OCI-LY3 (cell line): ENCODE results near the gene ZFAND6.

Experiments used
- H2AFZ ChIP-seq: fragments of 200-600, 300-600 bp; shearing (Covaris generic); 2 replicates; pipeline ENCODE4 v1.6.0; 2014; ENCODE audit warnings: antibody characterized with exemption, low read depth, low read length
- H3K27ac ChIP-seq: fragments of 200-600, 300-600 bp; sonication (generic); 2 replicates; pipeline ENCODE4 v1.5.1; 2014; ENCODE audit warnings: mild to moderate bottlenecking, low read length, moderate library complexity, mixed read lengths
- H3K27me3 ChIP-seq: fragments of 200-600, 300-600 bp; sonication (generic); 2 replicates; pipeline ENCODE4 v1.6.1; 2014; ENCODE audit warnings: low read depth, low read length, mixed read lengths
- H3K36me3 ChIP-seq: fragments of 200-600, 300-600 bp; sonication (generic); replicated peaks from 2 replicates; pipeline ENCODE3; 2014; ENCODE audit warnings: low read depth, low read length, mixed read lengths
- H3K4me1 ChIP-seq: fragments of 300-600, 200-600 bp; sonication (generic); 2 replicates; pipeline ENCODE4 v1.6.1; 2014; ENCODE audit warnings: low read length, mixed read lengths
- H3K4me2 ChIP-seq: fragments of 200-600, 300-600 bp; sonication (generic); 2 replicates; pipeline ENCODE4 v1.6.1; 2014; ENCODE audit warnings: low read length, mixed read lengths
- H3K4me3 ChIP-seq: fragments of 300-600, 200-600 bp; sonication (generic); 2 replicates; pipeline ENCODE4 v1.5.1; 2014; ENCODE audit warnings: antibody characterized with exemption, mild to moderate bottlenecking, low read length, moderate library complexity
- H3K79me2 ChIP-seq: fragments of 300-600, 200-600 bp; shearing (Covaris generic); 2 replicates; pipeline ENCODE4 v1.6.1; 2014; ENCODE audit warnings: mild to moderate bottlenecking, low read length, mixed read lengths
- H3K9ac ChIP-seq: fragments of 300-600, 200-600 bp; shearing (Covaris generic); 2 replicates; pipeline ENCODE4 v1.6.0; 2014; ENCODE audit warnings: mild to moderate bottlenecking, low read length, moderate library complexity
- H3K9me3 ChIP-seq: fragments of 200-600, 300-600 bp; shearing (Covaris generic); 2 replicates; pipeline ENCODE4 v1.6.1; 2014; ENCODE audit warnings: low read length, mixed read lengths; ENCODE audit not compliant: insufficient read depth
- H4K20me1 ChIP-seq: fragments of 200-600, 300-600 bp; sonication (generic); 2 replicates; pipeline ENCODE4 v1.6.1; 2016; ENCODE audit warnings: low read length, mixed read lengths; ENCODE audit not compliant: insufficient read depth
- EZH2phosphoT487 ChIP-seq: fragments of 200-600 bp; shearing (Covaris generic); IDR thresholded peaks from 2 replicates; pipeline ENCODE4 v1.6.1; 2018; ENCODE audit warnings: antibody characterized with exemption, mixed run types, low read depth
- TF ChIP-seq, protein P1 (sequence below): fragments of 200-600, 300-600 bp; sonication (generic); IDR thresholded peaks from 2 replicates; pipeline ENCODE4 v1.5.1; 2014; ENCODE audit warnings: antibody characterized with exemption, low read length, low read depth

Gene ZFAND6

DNA sequence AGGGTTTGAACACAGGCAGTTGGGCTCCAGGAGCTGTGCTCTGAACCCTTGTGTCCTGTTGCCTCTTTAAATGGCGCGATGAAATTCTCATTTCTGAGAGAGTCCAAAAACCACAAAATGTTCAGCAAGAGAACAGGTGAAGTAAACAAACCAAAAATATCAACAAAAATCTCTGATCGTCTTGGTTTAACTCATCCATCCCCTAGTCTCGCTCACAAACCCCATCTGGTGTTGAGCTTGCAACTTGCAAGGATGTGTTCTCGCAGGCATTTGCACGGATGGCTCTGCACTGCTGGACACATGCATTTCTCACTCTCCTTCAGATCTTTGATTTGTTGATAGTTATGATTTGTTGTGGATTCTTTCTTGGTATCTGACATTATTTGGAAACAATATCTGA is 124.4 kb downstream of the ZFAND6 start:
- no peak overlapping the region for H3K4me3 ChIP-seq
- H3K36me3 ChIP-seq, result no peaks in the 10 kb centered on the region

DNA sequence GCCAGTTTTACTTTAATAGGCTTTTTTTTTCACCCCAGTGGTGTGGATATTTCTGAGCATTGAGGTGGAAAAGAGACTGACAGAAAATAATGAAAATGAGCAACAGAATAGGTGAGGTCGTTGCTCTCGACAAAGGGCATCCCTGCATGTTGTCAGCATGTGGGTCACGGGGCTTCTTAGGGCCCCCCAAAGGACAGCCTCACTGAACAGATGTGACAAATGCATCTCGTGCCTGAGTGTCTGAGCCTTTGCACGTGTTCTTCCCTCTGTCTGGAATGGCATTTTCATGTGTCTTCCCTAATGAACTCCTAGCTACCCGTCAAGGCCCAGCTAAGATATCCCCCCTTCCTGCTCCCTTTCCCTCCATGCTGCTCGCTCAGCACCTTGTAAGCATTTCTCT is 125.1 kb downstream of the ZFAND6 start:
- H3K79me2 ChIP-seq, result no peaks in the 10 kb centered on the region
- H3K4me3 ChIP-seq, result no peak overlapping the region
- no peaks in the 10 kb centered on the region for H4K20me1 ChIP-seq
- TF ChIP-seq, protein P1, sequence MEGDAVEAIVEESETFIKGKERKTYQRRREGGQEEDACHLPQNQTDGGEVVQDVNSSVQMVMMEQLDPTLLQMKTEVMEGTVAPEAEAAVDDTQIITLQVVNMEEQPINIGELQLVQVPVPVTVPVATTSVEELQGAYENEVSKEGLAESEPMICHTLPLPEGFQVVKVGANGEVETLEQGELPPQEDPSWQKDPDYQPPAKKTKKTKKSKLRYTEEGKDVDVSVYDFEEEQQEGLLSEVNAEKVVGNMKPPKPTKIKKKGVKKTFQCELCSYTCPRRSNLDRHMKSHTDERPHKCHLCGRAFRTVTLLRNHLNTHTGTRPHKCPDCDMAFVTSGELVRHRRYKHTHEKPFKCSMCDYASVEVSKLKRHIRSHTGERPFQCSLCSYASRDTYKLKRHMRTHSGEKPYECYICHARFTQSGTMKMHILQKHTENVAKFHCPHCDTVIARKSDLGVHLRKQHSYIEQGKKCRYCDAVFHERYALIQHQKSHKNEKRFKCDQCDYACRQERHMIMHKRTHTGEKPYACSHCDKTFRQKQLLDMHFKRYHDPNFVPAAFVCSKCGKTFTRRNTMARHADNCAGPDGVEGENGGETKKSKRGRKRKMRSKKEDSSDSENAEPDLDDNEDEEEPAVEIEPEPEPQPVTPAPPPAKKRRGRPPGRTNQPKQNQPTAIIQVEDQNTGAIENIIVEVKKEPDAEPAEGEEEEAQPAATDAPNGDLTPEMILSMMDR, result no peak
- TF ChIP-seq EZH2phosphoT487, result no peak
- H3K27me3 ChIP-seq, result no peaks in the 10 kb centered on the region
- no peaks in the 10 kb centered on the region for H3K9me3 ChIP-seq
- no peak overlapping the region for H2AFZ ChIP-seq
- no peaks in the 10 kb centered on the region for H3K36me3 ChIP-seq
- H3K27ac ChIP-seq, result no peak overlapping the region
- H3K4me1 ChIP-seq, result no peaks in the 10 kb centered on the region
- H3K4me2 ChIP-seq, result no peak overlapping the region
- H3K9ac ChIP-seq, result no peak overlapping the region

More for the DNA sequence above, 124.4 kb downstream of the ZFAND6 start:
- Histone ChIP-seq H3K27me3 (no peaks in the 10 kb centered on the region), H3K27ac (no peak overlapping the region), H3K4me1 (0 out of 2 replicates have a peak, but pooled peaks cover 4% of the 10 kb centered on the region), H3K79me2 (no peaks in the 10 kb centered on the region), H3K9me3 (no peaks in the 10 kb centered on the region), H3K4me2 (no peak overlapping the region), H3K9ac (no peak overlapping the region), H4K20me1 (no peaks in the 10 kb centered on the region), H2AFZ (no peak overlapping the region)
- TF ChIP-seq EZH2phosphoT487, result no peak
- TF ChIP-seq, protein P1, result peak; percentile 23; the same call in 1 of the 2 replicates

DNA sequence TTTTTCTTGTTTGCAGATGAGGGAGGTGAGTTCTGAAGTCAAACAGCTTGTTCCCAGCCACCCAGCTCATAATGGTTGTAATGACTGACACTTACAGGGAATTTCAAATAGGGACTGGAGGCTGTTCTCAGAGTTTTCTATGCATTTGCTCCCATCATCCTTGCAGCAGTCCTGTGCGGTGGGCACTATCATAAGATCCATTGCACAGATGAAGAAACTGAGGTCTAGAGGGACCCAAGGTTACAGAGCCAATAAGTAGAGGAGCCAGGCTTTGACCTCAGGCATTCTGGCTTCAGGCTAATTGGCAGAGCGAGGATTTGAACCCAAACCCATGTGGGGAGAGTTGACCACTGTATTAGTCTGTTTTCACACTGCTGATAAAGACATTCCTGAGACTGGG is 125.7 kb downstream of the ZFAND6 start:
- Histone ChIP-seq H3K27ac (no peak overlapping the region), H4K20me1 (no peaks in the 10 kb centered on the region), H2AFZ (no peak overlapping the region), H3K79me2 (no peaks in the 10 kb centered on the region), H3K4me2 (no peak overlapping the region), H3K27me3 (no peaks in the 10 kb centered on the region), H3K4me1 (no peaks in the 10 kb centered on the region), H3K36me3 (no peaks in the 10 kb centered on the region), H3K9me3 (no peaks in the 10 kb centered on the region), H3K4me3 (no peak overlapping the region), H3K9ac (no peak overlapping the region)
- no peak for TF ChIP-seq EZH2phosphoT487

DNA sequence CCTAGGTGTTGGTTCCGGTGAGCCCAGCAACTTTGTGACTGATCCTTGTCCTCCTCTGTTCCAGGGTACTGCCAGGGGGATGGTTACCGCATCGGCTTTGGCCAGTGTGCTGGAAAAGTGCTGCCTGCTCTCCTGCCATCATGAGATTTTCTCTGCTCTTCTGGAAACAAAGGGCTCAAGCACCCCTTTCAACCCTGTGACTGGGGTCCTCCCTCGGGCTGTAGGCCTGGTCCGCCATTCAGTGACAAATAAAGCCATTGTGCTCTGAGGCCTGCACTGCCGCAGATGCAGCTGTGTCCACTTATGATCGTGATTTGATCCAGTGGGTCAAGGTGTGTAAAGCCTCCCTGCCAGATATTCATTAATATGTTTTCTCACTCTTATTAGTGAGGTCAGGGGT is 126.6 kb downstream of the ZFAND6 start:
- no peaks in the 10 kb centered on the region for H3K27me3 ChIP-seq
- no peak for TF ChIP-seq EZH2phosphoT487
- TF ChIP-seq, protein P1, result no peak
- no peak overlapping the region for H3K4me3 ChIP-seq
- no peak overlapping the region for H3K27ac ChIP-seq
- no peaks in the 10 kb centered on the region for H3K36me3 ChIP-seq
- no peaks in the 10 kb centered on the region for H3K4me1 ChIP-seq
- no peak overlapping the region for H3K9ac ChIP-seq
- H4K20me1 ChIP-seq, result no peaks in the 10 kb centered on the region
- no peak overlapping the region for H3K4me2 ChIP-seq
- no peaks in the 10 kb centered on the region for H3K9me3 ChIP-seq
- H3K79me2 ChIP-seq, result no peaks in the 10 kb centered on the region
- no peak overlapping the region for H2AFZ ChIP-seq

DNA sequence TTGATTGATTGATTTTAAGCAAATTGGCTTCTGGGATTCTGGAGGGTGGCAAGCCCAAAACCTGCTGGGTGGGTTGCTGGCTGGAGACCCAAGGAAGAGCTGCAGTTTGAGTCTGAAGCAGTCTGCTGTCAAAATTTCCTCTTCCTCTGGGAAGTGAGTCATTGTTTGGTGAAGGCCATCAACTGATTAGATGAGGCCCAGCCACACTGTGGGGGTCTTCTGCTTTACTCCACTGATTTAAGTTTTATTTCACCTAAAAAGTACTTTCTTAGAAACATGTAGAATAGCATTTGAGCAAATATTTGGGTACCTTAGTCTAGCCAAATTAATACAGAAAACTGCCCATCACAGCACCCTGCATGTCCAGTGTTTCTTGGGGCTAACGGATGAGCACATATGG is 127.1 kb downstream of the ZFAND6 start:
- Histone ChIP-seq H3K9me3 (no peaks in the 10 kb centered on the region), H3K79me2 (no peaks in the 10 kb centered on the region), H3K27me3 (no peaks in the 10 kb centered on the region), H3K9ac (no peak overlapping the region), H3K4me3 (no peak overlapping the region), H3K4me1 (no peaks in the 10 kb centered on the region), H3K36me3 (no peaks in the 10 kb centered on the region), H3K4me2 (no peak overlapping the region), H2AFZ (no peak overlapping the region), H4K20me1 (no peaks in the 10 kb centered on the region), H3K27ac (no peak overlapping the region)
- TF ChIP-seq, protein P1, result no peak
- no peak for TF ChIP-seq EZH2phosphoT487
